HEK293T (cell line): ENCODE data around the gene CCDC150.
"Not testable (repeated sequence)": the region's sequence is repeated elsewhere in the genome, so short reads cannot be mapped to it uniquely, and the experiment has no call there.

ENCODE experiments used
- FOXK2 ChIP-seq: fragments of 450-650 bp; IDR thresholded peaks from 2 replicates; pipeline ENCODE4 v1.6.1; 2016; ENCODE audit warnings: mild to moderate bottlenecking
- FOXM1 ChIP-seq: fragments of 450-650 bp; IDR thresholded peaks from 2 replicates; pipeline ENCODE4 v1.6.1; 2017; ENCODE audit warnings: mild to moderate bottlenecking, borderline replicate concordance
- SP1 ChIP-seq: fragments of 450-650 bp; IDR thresholded peaks from 2 replicates; pipeline ENCODE4 v1.6.1; 2017
- ZNF384 ChIP-seq: fragments of 450-650 bp; IDR thresholded peaks from 2 replicates; pipeline ENCODE4 v1.6.1; 2016

DNA sequence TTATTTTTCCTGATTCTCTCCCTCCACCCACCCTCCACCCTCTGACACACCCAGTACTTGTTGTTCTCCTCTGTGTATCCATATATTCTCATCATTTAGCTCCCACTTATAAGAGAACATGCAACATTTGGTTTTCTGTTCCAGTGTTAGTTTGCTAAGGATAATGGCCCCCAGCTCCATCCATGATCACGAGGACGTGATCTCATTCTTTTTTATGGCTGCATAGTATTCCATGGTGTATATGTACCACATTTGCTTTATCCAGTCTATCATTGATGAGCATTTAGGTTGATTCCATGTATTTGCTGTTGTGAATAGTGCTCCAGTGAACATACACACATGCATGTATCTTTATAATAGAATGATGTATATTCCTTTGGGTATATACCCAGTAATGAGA lies 47.2 kb downstream of the CCDC150 start:
- TF ChIP-seq FOXM1, FOXK2, SP1, ZNF384: not testable (repeated sequence)
